GM21737 (cell line): ENCODE results near the gene PTPN7.
"Not testable (repeated sequence)": the region's sequence is repeated elsewhere in the genome, so short reads cannot be mapped to it uniquely, and the experiment has no call there.

Experiments used
- ATAC-seq: cut with Tn5 transposase; IDR thresholded peaks from one replicate; pipeline ENCODE4 v1.9.1; 2021; ENCODE audit warnings: mild to moderate bottlenecking, moderate library complexity; ENCODE audit not compliant: unreplicated experiment

The PTPN7 gene

GRCh38 chr1:202154148-202154765 lies 6.1 kb downstream of the PTPN7 start:
- no peak for ATAC-seq

DNA sequence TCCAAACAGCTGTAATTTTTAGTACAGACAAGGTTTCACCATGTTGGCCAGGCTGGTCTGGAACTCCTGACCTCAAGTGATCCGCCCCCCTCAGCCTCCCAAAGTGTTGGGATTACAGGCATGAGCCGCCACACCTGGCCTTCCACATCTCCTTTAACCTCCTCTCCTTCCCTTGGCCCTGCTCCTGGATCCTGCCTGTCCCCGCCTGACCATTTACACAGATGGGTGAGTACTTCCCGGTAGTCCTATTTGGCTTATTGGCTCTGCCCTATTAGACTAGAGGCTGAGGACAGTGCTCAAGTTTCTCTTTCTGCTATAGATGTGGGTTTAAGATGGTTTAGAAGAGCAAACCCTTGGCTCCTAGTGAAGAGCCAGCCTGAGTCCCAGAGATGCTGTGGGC lies 7.1 kb downstream of the PTPN7 start:
- no peak for ATAC-seq

DNA sequence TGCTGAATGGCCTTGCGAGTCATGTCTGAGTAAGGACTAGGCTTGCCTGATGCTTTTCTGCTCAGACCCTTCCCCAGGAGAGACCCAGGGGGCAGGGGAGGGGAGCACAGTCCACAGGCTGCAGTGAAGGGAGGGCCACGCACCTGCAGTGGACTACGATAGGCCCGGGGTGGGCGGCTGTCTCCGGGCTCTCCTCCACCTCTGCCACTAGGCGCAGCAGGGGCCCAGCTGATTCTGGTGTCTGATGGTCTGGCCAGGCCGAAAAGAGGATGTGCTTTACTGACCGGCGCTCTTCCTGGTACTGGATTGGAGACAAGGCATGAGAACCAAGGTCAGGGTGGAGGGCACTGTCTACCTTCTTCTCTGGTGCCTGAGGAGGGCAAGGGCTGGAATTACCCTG lies 8.0 kb downstream of the PTPN7 start:
- ATAC-seq: no peak

DNA sequence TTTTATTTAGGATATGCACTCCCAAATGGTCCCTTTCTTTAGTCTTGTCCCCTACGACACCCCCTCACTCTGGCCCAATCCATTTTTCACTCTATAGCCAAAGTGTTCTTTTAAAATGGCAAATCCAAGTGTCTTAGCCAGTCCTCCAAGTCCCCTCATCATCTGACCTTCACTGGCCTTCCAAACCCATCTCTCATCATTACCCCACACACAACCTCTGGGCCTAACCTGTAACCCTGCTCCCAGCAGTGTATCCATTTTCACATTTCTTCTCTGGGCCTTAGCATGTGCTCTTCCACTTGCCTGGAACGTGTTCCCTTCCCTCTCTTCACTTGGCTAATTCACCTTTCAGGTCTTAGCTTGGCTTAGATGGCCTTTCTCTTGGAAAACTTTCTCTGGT lies 9.4 kb downstream of the PTPN7 start:
- ATAC-seq: no peak

GRCh38 chr1:202150602-202151001 lies 9.8 kb downstream of the PTPN7 start:
- no peak for ATAC-seq

DNA sequence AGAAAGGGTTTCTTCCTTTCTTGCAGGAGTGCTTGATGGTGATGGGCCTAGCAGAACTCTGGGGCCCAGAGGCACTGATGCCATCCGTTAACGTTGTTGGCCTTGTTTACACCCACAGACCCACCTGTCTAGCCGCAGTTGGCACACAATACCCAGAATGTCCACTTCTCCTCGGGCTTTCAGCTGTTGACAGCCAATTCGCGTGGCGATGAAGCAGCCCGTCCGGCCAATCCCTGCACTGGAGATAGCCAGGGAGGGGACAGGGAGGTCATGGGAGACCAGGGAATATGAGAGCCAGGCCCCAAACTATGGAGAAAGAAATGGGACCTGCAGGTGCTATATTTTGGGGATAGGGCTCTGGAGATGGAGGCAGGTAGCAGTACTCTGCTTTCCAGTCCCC lies 10.2 kb downstream of the PTPN7 start:
- ATAC-seq: no peak

GRCh38 chr1:202149566-202149965 lies 10.8 kb downstream of the PTPN7 start:
- ATAC-seq: no peak

DNA sequence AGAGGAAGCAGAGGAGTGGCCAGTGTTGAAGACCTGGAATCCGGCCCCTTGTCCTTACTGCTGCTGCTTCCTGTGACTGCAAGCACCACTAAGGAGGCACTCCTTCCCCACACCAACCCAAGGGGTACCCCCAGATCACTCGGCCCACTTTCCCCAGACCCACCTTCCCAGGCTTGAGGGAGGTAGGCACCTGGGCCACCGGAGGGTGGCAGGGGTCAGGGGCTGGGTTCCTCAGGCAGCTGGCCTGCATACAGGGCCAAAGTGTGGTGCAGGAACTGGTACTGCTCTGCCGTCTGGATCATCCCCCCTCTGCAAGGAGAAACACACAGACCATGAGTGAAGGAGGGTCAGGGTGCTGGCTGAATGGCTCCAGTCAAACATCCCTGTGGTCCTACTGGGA lies 12.0 kb downstream of the PTPN7 start:
- no peak for ATAC-seq

DNA sequence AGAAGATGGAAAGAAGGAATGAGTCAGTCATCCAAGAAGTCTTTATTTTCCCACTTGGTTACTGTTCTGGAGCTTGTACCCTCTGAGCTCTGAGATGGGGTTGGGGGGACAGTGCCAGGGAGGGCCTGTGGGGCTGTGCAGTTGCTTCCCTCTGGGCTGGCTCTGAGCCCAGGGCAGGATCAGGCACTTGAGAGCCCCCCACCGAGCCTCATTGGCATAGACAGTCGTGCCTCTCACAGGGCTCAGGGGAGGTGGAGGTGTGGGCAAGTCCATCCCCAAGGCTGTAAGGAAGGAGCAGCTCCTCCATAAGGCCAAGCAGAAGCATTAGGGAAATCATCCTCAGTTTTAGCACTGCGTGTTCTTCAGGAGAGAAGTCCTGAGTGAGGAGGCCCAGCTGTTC lies 13.4 kb downstream of the PTPN7 start:
- ATAC-seq: no peak

- ATAC-seq: no peak
Measured at GRCh38 chr1:202146279-202146678, 14.1 kb downstream of the PTPN7 start.

DNA sequence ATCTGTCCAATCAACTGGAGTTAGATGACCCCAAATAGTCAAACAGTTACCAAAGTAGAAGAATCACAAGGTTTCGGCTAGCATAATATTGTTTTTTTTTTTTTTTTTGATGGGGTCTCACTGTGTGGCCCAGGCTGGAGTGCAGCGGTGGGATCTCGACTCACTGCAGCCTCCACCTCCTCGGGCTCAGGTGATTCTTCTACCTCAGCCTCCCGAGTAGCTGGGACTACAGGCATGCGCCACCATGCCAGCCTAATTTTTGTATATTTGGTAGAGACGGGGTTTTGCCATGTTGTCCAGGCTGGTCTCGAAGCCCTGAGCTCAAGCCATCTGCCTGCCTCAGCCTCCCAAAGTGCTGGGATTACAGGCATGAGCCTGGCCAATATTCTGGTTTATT lies 14.7 kb downstream of the PTPN7 start:
- ATAC-seq: not testable (repeated sequence)

DNA sequence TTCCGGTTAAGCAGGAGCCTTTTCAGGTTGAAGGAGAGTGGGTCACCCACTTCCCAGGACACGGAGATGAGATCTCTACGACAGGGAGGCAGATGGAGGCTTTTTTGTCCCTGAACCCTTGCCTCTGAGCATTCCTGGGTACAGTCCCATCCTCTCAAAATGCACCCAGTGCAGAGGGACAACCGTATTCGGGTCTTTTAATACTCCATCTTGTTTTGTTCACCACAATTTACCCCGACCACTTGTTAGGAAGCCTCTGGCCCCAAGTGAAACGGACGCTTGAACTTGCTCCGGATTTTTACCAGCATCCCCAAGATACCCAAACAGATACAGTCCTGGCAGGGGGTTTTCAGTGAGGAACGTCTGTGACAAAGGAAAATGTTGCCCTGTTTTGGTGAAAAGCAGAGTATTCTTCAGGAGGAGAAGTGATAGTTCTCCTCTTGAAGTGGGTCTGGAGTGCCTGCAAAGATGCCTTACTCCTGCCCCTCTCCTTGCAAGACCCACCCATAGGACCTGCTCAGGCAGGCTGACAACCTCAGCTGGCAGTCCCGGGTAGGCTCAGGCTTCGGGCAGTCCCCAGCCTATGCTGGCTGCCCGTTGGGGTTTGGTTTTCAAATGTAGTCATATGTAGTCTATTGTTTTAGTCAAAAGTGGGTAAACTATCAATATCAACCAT lies 15.2 kb downstream of the PTPN7 start:
- ATAC-seq: no peak

GRCh38 chr1:202144402-202145067 lies 15.9 kb downstream of the PTPN7 start, which contains the start of gene ARL8A:
Gene ARL8A, minus strand, starts transcription at chr1:202144737. Its CDS starts 165 bp downstream, at chr1:202144572.
- ATAC-seq: peak; percentile 61

DNA sequence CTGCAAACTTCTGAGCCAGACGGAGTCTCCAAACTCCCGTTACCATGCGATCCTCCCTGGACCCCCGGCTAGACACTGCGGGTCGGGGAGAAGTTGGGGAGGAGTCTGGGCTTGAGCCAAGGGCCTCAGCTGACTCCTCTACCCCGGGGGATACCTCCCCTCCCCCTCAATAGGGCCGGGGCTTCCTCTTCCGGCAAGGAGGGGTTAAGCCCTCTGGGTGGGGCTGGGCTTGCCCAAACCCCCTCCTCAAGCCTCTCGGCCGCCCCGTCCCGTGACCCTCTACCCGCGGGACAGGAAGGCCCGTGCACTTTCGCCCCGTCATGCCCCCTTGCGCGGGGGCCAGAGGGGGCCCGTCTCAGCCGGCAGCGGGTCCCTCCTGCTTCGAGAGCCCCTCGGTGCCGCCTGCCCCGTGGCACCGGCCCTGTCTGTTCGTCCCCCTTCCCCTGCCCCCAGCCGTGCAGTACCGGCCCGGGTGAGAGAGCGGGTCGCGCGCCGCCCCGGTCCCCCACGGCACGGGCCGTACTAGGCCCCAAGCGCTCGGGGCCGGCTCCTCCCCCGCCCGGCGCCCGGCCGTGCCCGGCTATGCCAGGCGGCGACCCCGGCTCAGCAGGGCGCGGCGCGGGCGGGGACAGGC lies 16.5 kb downstream of the PTPN7 start:
- peak; percentile 40 for ATAC-seq

DNA sequence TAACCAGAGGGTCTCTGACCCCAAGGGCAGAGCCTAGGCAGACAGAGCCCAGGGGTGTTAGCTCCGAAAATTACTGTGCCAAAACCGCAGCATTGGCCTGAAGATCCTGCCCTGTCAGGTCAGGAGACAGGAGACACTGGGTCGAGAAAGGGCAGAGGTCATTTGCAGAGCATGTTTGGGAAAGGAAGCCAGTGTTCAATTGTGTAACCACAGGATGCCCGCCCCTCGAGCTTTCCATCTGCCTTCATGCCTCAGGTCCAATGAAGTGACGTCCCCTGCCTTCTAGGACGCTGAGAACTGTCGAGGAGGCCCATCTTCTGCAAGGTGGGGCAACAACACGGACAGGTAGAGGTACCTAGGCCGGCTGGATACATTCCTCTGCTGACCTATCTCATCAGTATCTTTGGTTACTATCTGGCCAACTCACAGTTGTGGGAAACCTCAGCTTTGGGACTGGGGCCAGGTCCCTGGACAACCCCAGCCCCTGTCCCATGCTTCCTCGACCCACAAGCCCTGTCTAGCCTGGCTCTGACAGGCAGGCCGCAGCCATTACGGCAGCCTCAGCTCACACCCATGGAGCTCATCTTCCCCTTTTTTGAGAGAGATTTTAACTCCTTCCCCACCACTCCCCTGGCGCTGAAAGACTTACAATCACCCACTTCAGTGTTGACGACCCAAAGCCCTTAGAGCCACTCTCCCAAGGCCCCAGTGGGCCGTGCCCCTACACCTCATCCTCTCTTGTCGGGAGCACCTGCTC lies 17.2 kb downstream of the PTPN7 start:
- peak; percentile 24 for ATAC-seq

DNA sequence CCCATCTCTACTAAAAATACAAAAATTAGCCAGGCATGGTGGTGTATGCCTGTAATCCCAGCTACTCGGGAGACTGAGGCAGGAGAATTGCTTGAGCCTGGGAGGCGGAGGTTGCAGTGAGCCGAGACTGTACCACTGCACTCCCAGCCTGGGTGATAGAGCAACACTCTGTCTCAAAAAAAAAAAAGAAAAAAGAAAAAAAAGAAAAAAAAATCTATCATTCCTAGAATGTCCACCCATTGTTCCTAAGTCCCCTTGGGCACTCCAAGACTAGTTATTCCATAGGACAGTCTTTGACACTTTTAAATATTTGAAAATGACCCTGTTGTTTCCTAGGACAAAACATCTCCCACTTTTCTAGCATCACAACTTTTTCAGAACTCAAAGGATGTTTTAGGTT lies 18.9 kb downstream of the PTPN7 start:
- ATAC-seq: not testable (repeated sequence)

DNA sequence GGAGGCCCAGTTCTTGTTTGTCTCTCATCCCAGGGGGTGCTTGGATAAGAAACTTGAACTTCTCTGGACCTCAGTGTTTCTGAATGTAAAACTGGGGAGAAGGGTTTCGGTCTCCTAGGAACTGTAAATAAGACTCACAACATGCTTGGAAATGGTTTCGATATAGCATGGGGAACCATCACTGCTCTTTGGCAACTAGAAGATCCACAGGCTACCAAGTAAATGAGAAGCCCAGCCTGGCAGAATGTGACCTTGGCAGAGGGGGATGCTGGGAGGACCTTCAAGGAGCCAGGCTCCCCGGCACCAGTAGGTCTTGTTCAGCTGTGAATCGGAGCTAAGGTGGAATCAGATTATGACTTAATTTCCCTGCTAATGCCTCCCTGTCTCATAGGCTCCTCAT lies 19.6 kb downstream of the PTPN7 start:
- ATAC-seq: no peak

DNA sequence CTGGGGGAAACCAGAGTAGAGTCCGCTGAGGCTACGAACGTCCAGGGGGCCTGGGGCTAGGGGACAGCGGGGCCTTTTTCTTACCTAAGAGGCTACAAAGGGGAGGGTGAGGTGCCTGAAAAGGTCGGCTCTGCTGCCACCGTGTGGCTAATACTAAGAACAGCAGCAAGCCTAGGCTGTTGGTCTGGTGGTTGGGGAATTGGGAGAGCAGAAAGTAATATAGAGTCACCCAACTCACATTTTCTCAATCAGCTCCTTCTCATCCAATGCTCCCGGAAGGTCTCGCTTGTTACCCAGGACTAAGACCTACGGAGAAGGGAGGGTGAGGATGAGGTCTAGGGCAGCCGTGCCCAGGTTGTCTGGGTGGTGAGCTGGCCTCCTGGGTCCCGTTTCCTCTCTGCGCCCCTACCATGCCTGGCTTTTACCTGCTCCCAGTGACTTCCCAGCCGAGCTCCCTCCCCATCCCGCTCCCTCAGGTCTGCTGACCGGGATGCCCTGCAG lies 25.1 kb downstream of the PTPN7 start:
- ATAC-seq: peak; percentile 71

- ATAC-seq: no peak
Measured at GRCh38 chr1:202134645-202135172, 25.7 kb downstream of the PTPN7 start.

DNA sequence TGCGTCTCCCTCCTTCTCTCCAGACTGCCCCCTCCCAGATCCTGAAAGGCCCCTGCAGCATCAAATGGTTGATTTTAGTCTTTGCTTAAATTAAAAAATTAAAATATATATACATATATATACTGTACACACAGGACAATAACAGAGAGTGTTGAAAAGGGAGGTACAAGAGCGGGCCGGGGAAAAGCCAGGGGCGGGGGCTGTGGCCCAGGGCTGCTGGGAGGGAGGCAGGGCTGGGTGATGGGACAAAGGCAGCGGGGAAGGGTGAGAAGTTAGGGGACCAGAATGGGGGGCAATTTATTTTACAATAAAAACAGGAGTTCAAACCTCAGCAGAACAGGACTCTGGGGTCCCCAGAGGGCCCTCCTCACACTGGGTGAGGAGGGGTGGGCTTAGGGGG lies 26.4 kb downstream of the PTPN7 start:
- no peak for ATAC-seq

DNA sequence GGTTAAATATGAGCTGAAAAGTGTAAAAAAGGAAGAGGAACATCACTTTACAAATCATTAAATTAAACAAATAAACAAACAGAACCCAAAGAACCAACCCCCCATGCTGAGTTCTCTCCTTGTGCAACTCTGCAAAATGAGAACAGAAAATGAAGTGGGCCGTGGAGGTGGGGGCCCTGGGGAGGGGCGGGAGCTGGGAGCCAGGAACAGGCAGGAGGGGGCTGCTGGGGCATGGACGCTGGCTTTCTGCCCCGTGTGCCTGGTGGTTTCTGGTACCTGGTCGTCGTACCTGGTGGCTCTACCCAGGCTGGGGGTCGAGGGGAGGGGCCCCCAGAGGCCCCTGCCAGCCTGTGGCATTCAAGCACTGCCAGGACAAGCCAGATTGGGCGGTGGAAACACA lies 26.9 kb downstream of the PTPN7 start:
- no peak for ATAC-seq
